Hepatocyte (in vitro differentiated cells): ENCODE measurements around the gene PCDHB6.
"Not testable (repeated sequence)": the region's sequence is repeated elsewhere in the genome, so short reads cannot be mapped to it uniquely, and the experiment has no call there.

ENCODE experiments used
- CTCF ChIP-seq: fragments of 200-600 bp; sonication (generic); IDR thresholded peaks from 2 replicates; pipeline ENCODE4 v1.5.1; 2016; ENCODE audit warnings: antibody characterized with exemption, mild to moderate bottlenecking; ENCODE audit not compliant: poor library complexity
- EZH2 ChIP-seq: fragments of 200-600 bp; sonication (generic); IDR thresholded peaks from 2 replicates; pipeline ENCODE4 v1.6.1; 2016; ENCODE audit warnings: antibody characterized with exemption, mild to moderate bottlenecking, borderline replicate concordance
- EZH2phosphoT487 ChIP-seq: fragments of 200-600 bp; sonication (generic); IDR thresholded peaks from one replicate; pipeline ENCODE4 v1.6.1; 2018; ENCODE audit warnings: antibody characterized with exemption, mild to moderate bottlenecking, low read depth, moderate library complexity; ENCODE audit not compliant: unreplicated experiment, severe bottlenecking

- not testable (repeated sequence) for TF ChIP-seq EZH2, CTCF, EZH2phosphoT487
These were observed 44.5 kb downstream of the PCDHB6 start for GRCh38 chr5:141194332-141194731.
